ENCODE results near the gene TBX19.

GRCh38 chr1:168279253-168279652 lies 1.4 kb upstream of the TBX19 start:
- no peak for TF ChIP-seq CTCF (IDR thresholded peaks at IDR 0.05)
- no peak for TF ChIP-seq POLR2A (IDR thresholded peaks at IDR 0.05)
